OCI-LY7 (cell line): Measurements from ENCODE around the gene FAXC. TPM values are rescaled to one million over a fixed set of nuclear protein-coding genes. Genes with fewer than 3 reads are reported as not detected.

Experiments used
- BruUV-seq: library from RNA; stranded (reverse); fragments of 400-500 nt; replicated peaks from 2 replicates; lab custom pipeline; 2021; lab: Mats Ljungman, UMichigan
- CTCF ChIA-PET: fragments of 300-600 bp; sonication (Branson Sonifier 250); formaldehyde crosslinking; loops from one replicate; lab custom pipeline; 2022; ENCODE audit warnings: antibody characterized with exemption; ENCODE audit not compliant: unreplicated experiment; lab: Charles Lee
- POLR2A ChIA-PET: fragments of 300-600 bp; sonication (Branson Sonifier 250); formaldehyde crosslinking; loops from one replicate; lab custom pipeline; 2022; ENCODE audit warnings: antibody characterized with exemption; lab: Charles Lee
- DNase-seq: peaks from one replicate; pipeline ENCODE4 v3.0.0-alpha.2; 2015; ENCODE audit warnings: low spot score
- H2AFZ ChIP-seq: fragments of 200-600 bp; sonication (generic), shearing (Covaris generic); 2 replicates; pipeline ENCODE4 v1.6.1; 2014; ENCODE audit warnings: mild to moderate bottlenecking, antibody characterized with exemption, low read length, moderate library complexity
- H3K27ac ChIP-seq: fragments of 200-600 bp; sonication (generic); 2 replicates; pipeline ENCODE4 v1.5.1; 2014; ENCODE audit warnings: mixed run types, low read depth, mild to moderate bottlenecking, moderate library complexity, low read length, inconsistent platforms; ENCODE audit not compliant: poor library complexity, severe bottlenecking
- H3K36me3 ChIP-seq: fragments of 200-600 bp; sonication (generic); 2 replicates; pipeline ENCODE4 v1.6.1; 2014; ENCODE audit warnings: mild to moderate bottlenecking, antibody characterized with exemption, low read length, moderate library complexity, mixed read lengths; ENCODE audit not compliant: insufficient read depth
- H3K4me1 ChIP-seq: fragments of 200-600 bp; sonication (generic); 2 replicates; pipeline ENCODE4 v1.5.1; 2014; ENCODE audit warnings: mild to moderate bottlenecking, low read length; ENCODE audit not compliant: insufficient read depth, poor library complexity, severe bottlenecking
- H3K4me2 ChIP-seq: fragments of 200-600 bp; sonication (generic); 2 replicates; pipeline ENCODE4 v1.6.1; 2014; ENCODE audit warnings: mild to moderate bottlenecking, low read length
- H3K4me3 ChIP-seq: fragments of 200-600 bp; sonication (generic); 2 replicates; pipeline ENCODE4 v1.5.1; 2014; ENCODE audit warnings: mild to moderate bottlenecking, low read depth, low read length; ENCODE audit not compliant: poor library complexity, severe bottlenecking
- H3K79me2 ChIP-seq: fragments of 200-600 bp; sonication (generic); 2 replicates; pipeline ENCODE4 v1.6.1; 2016; ENCODE audit warnings: low read depth, mild to moderate bottlenecking, low read length, moderate library complexity, mixed read lengths; ENCODE audit not compliant: insufficient read depth
- H3K9me2 ChIP-seq: fragments of 200-600 bp; sonication (generic); 2 replicates; pipeline ENCODE4 v1.6.1; 2016; ENCODE audit warnings: mild to moderate bottlenecking, low read length, mixed read lengths; ENCODE audit not compliant: insufficient read depth
- H3K9me3 ChIP-seq: fragments of 200-600 bp; sonication (generic); 2 replicates; pipeline ENCODE4 v1.6.1; 2014; ENCODE audit warnings: mild to moderate bottlenecking, mixed run types, low read length, mixed read lengths
- H4K20me1 ChIP-seq: fragments of 200-600 bp; sonication (generic); 2 replicates; pipeline ENCODE4 v1.6.1; 2014; ENCODE audit warnings: mild to moderate bottlenecking, antibody characterized with exemption, low read length, moderate library complexity, mixed read lengths; ENCODE audit not compliant: insufficient read depth
- CTCF ChIP-seq: fragments of 200-600 bp; sonication (generic); conservative IDR thresholded peaks from 2 replicates; pipeline ENCODE4 v1.5.1; 2014; ENCODE audit warnings: mild to moderate bottlenecking, antibody characterized with exemption, low read length, moderate library complexity, mixed read lengths
- EZH2phosphoT487 ChIP-seq: fragments of 200-600 bp; sonication (generic); IDR thresholded peaks from 2 replicates; pipeline ENCODE4 v1.6.1; 2018; ENCODE audit warnings: low read depth, borderline replicate concordance, mild to moderate bottlenecking, mixed run types, antibody characterized with exemption, low read length, moderate library complexity, mixed read lengths
- intact Hi-C: fragments of 100-400 bp; cut with micrococcal nuclease; formaldehyde crosslinking; loops from one replicate; pipeline ENCODE4 v1.10.0; 2022; ENCODE audit not compliant: unreplicated experiment
- total RNA-seq, 2 experiments: library from RNA; depleted of rRNA in 1 of 2; stranded (reverse); fragments of >200 nt in 1 of 2; shearing (Covaris generic) in 1 of 2; gene quantifications; 2 replicates each; pipeline ENCODE4 v1.2.3, GENCODE V29; 2014 to 2022

FAXC gene
- total RNA-seq, 2 experiments from 2014 or later = not detected

DNA sequence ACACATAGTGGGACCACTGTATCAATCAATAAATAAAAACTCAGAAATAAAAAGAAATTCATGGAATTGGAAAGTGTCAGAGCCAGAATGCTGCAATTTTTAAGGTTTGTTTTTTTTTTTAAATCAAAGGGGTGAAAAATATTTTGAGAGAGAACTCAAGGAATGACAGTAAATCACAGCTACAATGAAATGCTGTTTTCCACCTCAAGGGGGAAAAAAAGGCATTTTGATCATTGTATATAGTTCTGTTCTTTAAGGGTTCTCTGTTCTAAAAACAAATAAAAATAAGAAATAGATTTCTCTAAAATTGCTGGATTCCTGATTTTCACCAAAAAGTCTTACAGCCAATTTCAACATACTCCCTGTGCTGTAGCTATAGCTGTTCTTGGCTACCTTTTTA, 24.5 kb downstream of the FAXC start:
- POLR2A ChIA-PET = interaction anchor here (0.6 to 0.9 kb wide), 2 partner anchors 12 to 471 kb away, joined by 3 to 4 read pairs; no protein-coding TSS in a partner anchor
- DNase-seq = no peak
- H3K27ac ChIP-seq = no peak overlapping the region

GRCh38 chr6:99318566-99318965, 30.9 kb downstream of the FAXC start:
- Histone ChIP-seq H3K36me3 (no peaks in the 10 kb centered on the region), H3K79me2 (no peaks in the 10 kb centered on the region), H2AFZ (no peak overlapping the region), H3K4me1 (no peaks in the 10 kb centered on the region), H3K27ac (no peak overlapping the region), H3K9me2 (no peaks in the 10 kb centered on the region), H4K20me1 (no peaks in the 10 kb centered on the region), H3K4me2 (no peak overlapping the region), H3K4me3 (no peak overlapping the region), H3K9me3 (no peaks in the 10 kb centered on the region)
- POLR2A ChIA-PET = interaction anchor here (0.7 kb wide), 1 partner anchor 75 kb away, joined by 8 read pairs; no protein-coding TSS in a partner anchor
- no peak for DNase-seq
- no TSS peak for BruUV-seq
- CTCF ChIA-PET = no interaction called here
- TF ChIP-seq EZH2phosphoT487 (no peak), CTCF (no peak)
- intact Hi-C loops = no loop called here

More for the DNA sequence above, 24.5 kb downstream of the FAXC start:
- BruUV-seq = no TSS peak
- no peak overlapping the region for H3K4me2 ChIP-seq
- H3K9me3 ChIP-seq = no peaks in the 10 kb centered on the region
- no peaks in the 10 kb centered on the region for H3K36me3 ChIP-seq
- H3K79me2 ChIP-seq = no peaks in the 10 kb centered on the region
- H2AFZ ChIP-seq = no peak overlapping the region
- H3K9me2 ChIP-seq = no peaks in the 10 kb centered on the region
- no peak for TF ChIP-seq EZH2phosphoT487
- TF ChIP-seq CTCF = no peak
- H3K4me3 ChIP-seq = no peak overlapping the region
- CTCF ChIA-PET = no interaction called here
- no peaks in the 10 kb centered on the region for H3K4me1 ChIP-seq
- intact Hi-C loops = no loop called here
- H4K20me1 ChIP-seq = no peaks in the 10 kb centered on the region

DNA sequence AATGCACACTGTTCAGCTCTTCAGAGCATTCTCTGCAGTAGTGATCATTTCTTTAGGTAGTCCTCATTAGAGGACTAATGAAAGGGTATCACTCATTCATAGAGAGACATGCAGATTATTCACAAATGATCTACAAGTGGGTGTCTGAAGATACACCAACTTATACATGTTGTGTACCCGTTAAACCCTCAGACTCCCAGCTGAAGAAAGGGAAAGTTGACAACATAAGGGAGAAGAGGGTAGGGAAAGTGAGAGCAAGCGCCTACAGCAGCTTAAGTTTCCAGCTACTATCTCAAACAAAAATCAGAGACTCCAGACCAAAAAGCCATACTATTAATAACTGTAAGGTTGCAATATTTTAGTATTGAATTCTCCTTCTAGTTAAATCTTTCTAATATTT, 37.1 kb downstream of the FAXC start:
- no peaks in the 10 kb centered on the region for H3K9me2 ChIP-seq
- no peak overlapping the region for H2AFZ ChIP-seq
- TF ChIP-seq EZH2phosphoT487 = no peak
- no peak for TF ChIP-seq CTCF
- H3K4me3 ChIP-seq = no peak overlapping the region
- H3K9me3 ChIP-seq = no peaks in the 10 kb centered on the region
- no peaks in the 10 kb centered on the region for H3K79me2 ChIP-seq
- no peaks in the 10 kb centered on the region for H3K4me1 ChIP-seq
- no TSS peak for BruUV-seq
- no peak for DNase-seq
- intact Hi-C loops = no loop called here
- H4K20me1 ChIP-seq = no peaks in the 10 kb centered on the region
- POLR2A ChIA-PET = interaction anchor here (0.6 to 1.1 kb wide), 2 partner anchors 13 to 1116 kb away, joined by 3 to 4 read pairs; no protein-coding TSS in a partner anchor
- H3K27ac ChIP-seq = no peak overlapping the region
- no peaks in the 10 kb centered on the region for H3K36me3 ChIP-seq
- no peak overlapping the region for H3K4me2 ChIP-seq
- CTCF ChIA-PET = no interaction called here
